AG09309 (cell line): Measurements from ENCODE around the gene F8A1.
"Not testable (repeated sequence)": the region's sequence is repeated elsewhere in the genome, so short reads cannot be mapped to it uniquely, and the experiment has no call there.

Source experiments
- DNase-seq: peaks from one replicate; pipeline ENCODE4 v3.0.0-alpha.2; 2010; ENCODE audit warnings: low read depth
- H3K4me3 ChIP-seq: 2 replicates; pipeline ENCODE4 v1.5.1; 2011; ENCODE audit warnings: mild to moderate bottlenecking, low read depth, low read length, moderate library complexity; ENCODE audit not compliant: control insufficient read depth
- CTCF ChIP-seq: IDR thresholded peaks from 2 replicates; pipeline ENCODE4 v1.5.1; 2011; ENCODE audit warnings: mild to moderate bottlenecking, low read depth, low read length, inconsistent platforms; ENCODE audit not compliant: insufficient read depth, control insufficient read depth; ENCODE audit errors: missing control alignments

Gene F8A1

DNA sequence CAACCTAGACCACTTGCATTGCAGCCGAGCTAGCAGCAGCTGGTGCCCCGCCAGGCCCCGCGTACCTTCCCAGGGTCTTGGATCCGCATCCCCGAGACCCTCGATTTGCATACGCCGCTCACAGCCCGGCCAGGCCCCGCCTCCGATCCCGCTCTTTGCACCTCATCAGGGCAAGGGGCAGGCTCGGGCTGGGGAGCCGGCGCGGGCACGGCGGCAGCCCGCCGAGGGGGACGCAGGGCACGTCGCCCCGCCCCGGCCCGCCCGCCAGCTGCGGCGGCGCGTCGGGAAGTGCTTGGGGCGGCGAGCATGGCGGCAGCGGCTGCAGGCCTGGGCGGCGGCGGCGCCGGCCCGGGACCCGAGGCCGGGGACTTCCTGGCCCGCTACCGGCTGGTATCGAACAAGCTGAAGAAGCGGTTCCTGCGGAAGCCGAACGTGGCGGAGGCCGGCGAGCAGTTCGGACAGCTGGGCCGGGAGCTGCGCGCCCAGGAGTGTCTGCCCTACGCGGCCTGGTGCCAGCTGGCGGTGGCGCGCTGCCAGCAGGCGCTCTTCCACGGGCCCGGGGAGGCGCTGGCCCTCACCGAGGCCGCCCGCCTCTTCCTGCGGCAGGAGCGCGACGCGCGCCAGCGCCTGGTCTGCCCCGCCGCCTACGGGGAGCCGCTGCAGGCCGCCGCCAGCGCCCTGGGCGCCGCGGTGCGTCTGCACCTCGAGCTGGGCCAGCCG, at the start of gene F8A1:
TSS of gene F8A1 (plus strand) at position 287 of the 720 bp plus-strand sequence. CDS start at position 307, 20 bp downstream.
- not testable (repeated sequence) for DNase-seq, H3K4me3 ChIP-seq

DNA sequence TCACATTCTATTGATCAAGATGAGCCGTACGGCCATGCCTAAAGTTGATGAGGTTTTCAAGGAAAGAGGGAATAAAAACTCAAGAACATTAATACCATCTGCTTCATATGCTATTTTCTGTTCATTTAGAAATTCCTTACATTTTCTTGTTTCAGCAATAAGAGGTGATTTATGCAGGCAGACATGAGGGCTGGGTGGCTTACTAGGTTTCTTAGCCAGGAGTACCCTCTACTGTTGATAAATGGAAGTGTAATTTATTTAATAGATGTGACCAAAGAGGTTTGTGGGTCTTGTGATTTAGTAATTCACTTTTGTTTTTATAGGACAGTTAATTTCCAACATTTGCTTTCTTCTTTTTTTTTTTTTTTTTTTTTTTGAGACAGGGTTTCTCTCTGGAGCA, 45.3 kb upstream of the F8A1 start:
- peak; percentile 52 for TF ChIP-seq CTCF
- no peak overlapping the region for H3K4me3 ChIP-seq
- DNase-seq: peak; percentile 41

GRCh38 chrX:154850957-154851611, 35.1 kb upstream of the F8A1 start:
- H3K4me3 ChIP-seq: no peak overlapping the region
- DNase-seq: no peak
- no peak for TF ChIP-seq CTCF

DNA sequence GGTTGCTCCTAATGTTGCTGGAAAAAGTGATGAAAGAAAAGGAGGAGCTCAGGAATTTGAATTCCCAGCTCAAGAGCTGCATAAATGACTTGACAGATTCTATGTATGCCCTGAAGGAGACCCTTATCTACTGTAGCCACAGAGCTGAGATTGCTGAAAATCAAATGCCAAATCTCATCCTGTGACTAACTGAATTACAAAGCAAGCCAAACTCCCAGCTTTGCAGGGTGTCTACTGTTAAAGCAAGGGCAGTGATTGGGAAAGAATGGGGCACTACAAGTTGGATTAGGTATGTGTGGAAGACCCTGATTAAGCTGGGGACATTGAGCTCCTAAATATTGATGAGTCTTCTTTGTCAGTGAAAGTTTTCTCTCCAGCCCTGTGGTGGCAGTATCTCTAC, 30.9 kb upstream of the F8A1 start:
- no peak for TF ChIP-seq CTCF
- H3K4me3 ChIP-seq: no peak overlapping the region

DNA sequence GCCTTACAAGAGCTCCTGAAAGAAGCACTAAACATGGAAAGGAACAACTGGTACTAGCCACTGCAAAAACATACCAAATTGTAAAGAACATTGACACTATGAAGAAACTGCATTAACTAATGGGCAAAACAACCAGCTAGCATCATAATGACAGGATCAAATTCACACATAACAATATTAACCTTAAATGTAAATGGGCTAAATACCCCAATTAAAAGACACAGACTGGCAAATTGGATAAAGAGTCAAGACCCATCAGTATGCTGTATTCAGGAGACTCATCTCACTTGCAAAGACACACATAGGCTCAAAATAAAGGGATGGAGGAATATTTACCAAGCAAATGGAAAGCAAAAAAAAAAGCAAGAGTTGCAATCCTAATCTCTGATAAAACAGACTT, 17.6 kb upstream of the F8A1 start:
- not testable (repeated sequence) for DNase-seq, H3K4me3 ChIP-seq

More for the DNA sequence above, 30.9 kb upstream of the F8A1 start:
- no peak for DNase-seq

- no peak for TF ChIP-seq CTCF
- no peak overlapping the region for H3K4me3 ChIP-seq
- no peak for DNase-seq
These were observed 12.8 kb upstream of the F8A1 start for GRCh38 chrX:154873329-154873728.

- DNase-seq, H3K4me3 ChIP-seq: not testable (repeated sequence)
These were observed 2.1 kb upstream of the F8A1 start for GRCh38 chrX:154884069-154884468.

DNA sequence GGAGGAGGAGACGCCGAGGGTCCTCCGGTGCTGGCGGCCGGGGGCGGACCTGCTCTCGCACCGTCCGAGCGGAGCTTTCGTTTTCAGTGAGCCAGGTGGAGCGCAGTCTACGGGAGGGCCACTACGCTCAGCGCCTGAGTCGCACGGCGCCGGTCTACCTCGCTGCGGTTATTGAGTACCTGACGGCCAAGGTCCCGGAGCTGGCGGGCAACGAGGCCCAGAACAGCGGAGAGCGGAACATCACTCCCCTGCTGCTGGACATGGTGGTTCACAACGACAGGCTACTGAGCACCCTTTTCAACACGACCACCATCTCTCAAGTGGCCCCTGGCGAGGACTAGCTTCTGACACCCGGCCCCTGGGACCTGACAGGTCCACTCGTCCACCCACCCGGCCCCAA, 1.1 kb upstream of the F8A1 start:
- DNase-seq, H3K4me3 ChIP-seq: not testable (repeated sequence)

GRCh38 chrX:154885549-154885948, 606 bp upstream of the F8A1 start:
- H3K4me3 ChIP-seq, DNase-seq: not testable (repeated sequence)

DNA sequence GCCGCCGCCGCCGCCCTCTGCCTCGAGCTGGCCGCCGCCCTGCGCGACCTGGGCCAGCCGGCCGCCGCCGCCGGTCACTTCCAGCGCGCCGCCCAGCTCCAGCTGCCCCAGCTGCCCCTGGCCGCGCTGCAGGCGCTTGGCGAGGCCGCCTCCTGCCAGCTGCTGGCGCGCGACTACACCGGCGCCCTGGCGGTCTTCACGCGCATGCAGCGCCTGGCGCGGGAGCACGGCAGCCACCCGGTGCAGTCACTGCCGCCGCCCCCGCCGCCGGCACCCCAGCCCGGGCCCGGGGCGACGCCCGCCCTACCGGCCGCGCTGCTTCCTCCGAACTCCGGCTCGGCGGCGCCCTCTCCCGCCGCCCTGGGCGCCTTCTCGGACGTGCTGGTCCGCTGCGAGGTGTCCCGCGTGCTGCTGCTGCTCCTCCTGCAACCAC, 650 bp downstream of the F8A1 start:
- H3K4me3 ChIP-seq, DNase-seq: not testable (repeated sequence)
